Hair follicular keratinocyte (primary cell): Measurements from ENCODE around the gene NBEAL1. TPM values are rescaled to one million over a fixed set of nuclear protein-coding genes. Genes with fewer than 3 reads are reported as not detected.

Experiments
- total RNA-seq: library from RNA; depleted of rRNA; stranded (reverse); fragments of >200 nt; gene quantifications from 2 replicates; pipeline ENCODE4 v1.2.3, GENCODE V29; 2015

Gene NBEAL1
- 9.9 and 13.3 TPM in 2 replicates for total RNA-seq

GRCh38 chr2:203014456-203015199 lies at the start of gene NBEAL1:
Gene NBEAL1, plus strand, starts transcription at chr2:203014875. Its CDS starts 1,510 bp downstream, at chr2:203016385.

GRCh38 chr2:203238704-203239526 lies 224.2 kb downstream of the NBEAL1 start, which contains the start of gene CYP20A1:
Gene CYP20A1, plus strand, starts transcription at chr2:203239018. Its CDS starts 45 bp downstream, at chr2:203239063.

Other genes with a start within 250 kb of the NBEAL1 start
- gene ICA1L, start 143.1 kb upstream of the NBEAL1 start, total RNA-seq, result 0.42 and 1.8 TPM in 2 replicates
- gene WDR12, start 103.2 kb upstream of the NBEAL1 start, total RNA-seq, result 34.1 and 45.7 TPM in 2 replicates
- gene CARF, start 102.6 kb upstream of the NBEAL1 start, total RNA-seq, result 1.1 and 8.1 TPM in 2 replicates
- 8.6 and 14.4 TPM in 2 replicates for gene CYP20A1, start 224.1 kb downstream of the NBEAL1 start, total RNA-seq